HG03575 (cell line): ENCODE results near the gene OR8J3.
"Not testable (repeated sequence)": the region's sequence is repeated elsewhere in the genome, so short reads cannot be mapped to it uniquely, and the experiment has no call there.

Source experiments
- ATAC-seq: cut with Tn5 transposase; IDR thresholded peaks from one replicate; pipeline ENCODE4 v1.9.1; 2021; ENCODE audit not compliant: unreplicated experiment, insufficient number of reproducible peaks, low FRiP score; ENCODE audit errors: extremely low read depth

Gene OR8J3

GRCh38 chr11:56140151-56140661, at the start of gene OR8J3:
Gene OR8J3, minus strand, starts transcription at chr11:56140201. Its CDS starts 2,483 bp downstream, at chr11:56137718.
- no peak for ATAC-seq

GRCh38 chr11:56188602-56189001, 48.6 kb upstream of the OR8J3 start:
- no peak for ATAC-seq

- ATAC-seq: no peak
Observed at GRCh38 chr11:56183459-56183858, 43.5 kb upstream of the OR8J3 start.

- no peak for ATAC-seq
Observed at GRCh38 chr11:56176318-56176717, 36.3 kb upstream of the OR8J3 start, which contains the start of gene OR5J2. Gene OR5J2, plus strand, starts transcription at chr11:56176618. Its CDS starts 0 bp downstream, at chr11:56176618.

GRCh38 chr11:56172256-56172830, 32.3 kb upstream of the OR8J3 start:
- no peak for ATAC-seq

- ATAC-seq: no peak
Observed at GRCh38 chr11:56163804-56164203, 23.8 kb upstream of the OR8J3 start.

- ATAC-seq: no peak
Observed at GRCh38 chr11:56160217-56160616, 20.2 kb upstream of the OR8J3 start, which contains the start of gene OR8K5. Gene OR8K5, minus strand, starts transcription at chr11:56160317. Its CDS starts 0 bp downstream, at chr11:56160317.

- ATAC-seq: no peak
Observed at GRCh38 chr11:56152333-56152732, 12.3 kb upstream of the OR8J3 start.

- no peak for ATAC-seq
Observed at GRCh38 chr11:56151376-56151775, 11.4 kb upstream of the OR8J3 start.

- not testable (repeated sequence) for ATAC-seq
Observed at GRCh38 chr11:56143681-56144080, 3.7 kb upstream of the OR8J3 start.

- ATAC-seq: no peak
Observed at GRCh38 chr11:56122073-56122472, 17.9 kb downstream of the OR8J3 start, which contains the start of gene OR8H3. Gene OR8H3, plus strand, starts transcription at chr11:56122373. Its CDS starts 0 bp downstream, at chr11:56122373.

- ATAC-seq: no peak
Observed at GRCh38 chr11:56103210-56103737, 36.7 kb downstream of the OR8J3 start, which contains the start of gene OR8H2. Gene OR8H2, plus strand, starts transcription at chr11:56103687. Its CDS starts 1,356 bp downstream, at chr11:56105043.

- no peak for ATAC-seq
Observed at GRCh38 chr11:56093008-56093407, 47.0 kb downstream of the OR8J3 start, which contains the start of gene OR8I2. Gene OR8I2, plus strand, starts transcription at chr11:56093308. Its CDS starts 0 bp downstream, at chr11:56093308.

- ATAC-seq: no peak
Observed at GRCh38 chr11:56089697-56090096, 50.3 kb downstream of the OR8J3 start.
